ENCODE data around the gene HIGD1B. TPM values are rescaled to one million over a fixed set of nuclear protein-coding genes. Genes with fewer than 3 reads are reported as not detected.

HIGD1B gene
- total and polyA plus RNA-seq, 4 donors = 3.0 to 25.4 (median 18.0) TPM

DNA sequence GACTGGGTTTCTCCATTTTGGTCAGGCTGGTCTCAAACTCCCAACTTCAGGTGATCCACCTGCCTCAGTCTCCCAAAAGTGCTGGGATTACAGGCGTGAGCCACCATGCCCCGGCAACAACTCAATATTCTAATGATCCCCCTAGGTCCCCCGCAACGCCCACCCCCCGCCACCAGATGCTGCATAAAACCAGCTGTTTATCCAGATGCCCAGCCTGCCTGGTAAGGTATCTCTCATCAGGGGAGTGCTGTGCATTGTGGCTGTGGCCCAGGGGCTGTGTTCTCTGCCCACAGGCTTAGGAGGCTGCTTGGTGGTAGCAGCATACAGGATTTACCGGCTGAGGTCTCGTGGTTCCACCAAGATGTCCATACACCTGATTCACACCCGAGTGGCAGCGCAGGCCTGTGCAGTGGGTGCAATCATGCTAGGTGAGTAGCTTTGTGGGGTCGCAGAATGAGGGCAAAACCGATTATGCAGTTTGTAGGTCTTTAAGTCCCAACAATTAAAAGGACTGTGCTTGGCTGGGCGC lies 1.3 kb downstream of the HIGD1B start:
- DNase-seq (no peak), ATAC-seq (ENCODE audit: insufficient read depth, low FRiP score) (no peak)
- Histone ChIP-seq H3K27ac (ENCODE audit: low read depth in 1 of 2, low read length in 1 of 2) (peak overlapping the region in 1 of 2 donors; percentile 1), H3K4me1 (ENCODE audit: control insufficient read depth in 5 of 5, insufficient read depth in 5 of 5, low read length in 5 of 5) (peaks cover 0 to 8% (median 5%) of the 10 kb centered on the region in 5 donors), H3K9ac (ENCODE audit: insufficient read depth in 1 of 2, low read length in 2 of 2) (no peak overlapping the region), H3K9me3 (ENCODE audit: control insufficient read depth in 4 of 4, insufficient read depth in 3 of 4, low read length in 3 of 4) (no peaks in the 10 kb centered on the region), H3K36me3 (ENCODE audit: control insufficient read depth in 4 of 4, insufficient read depth in 4 of 4, low read length in 4 of 4) (peaks cover 17 to 32% (median 23%) of the 10 kb centered on the region in 4 donors), H3K27me3 (ENCODE audit: control insufficient read depth in 3 of 3, insufficient read depth in 3 of 3, low read length in 2 of 3) (no peaks in the 10 kb centered on the region), H3K4me3 (no peak overlapping the region)
- TF ChIP-seq, protein P1, sequence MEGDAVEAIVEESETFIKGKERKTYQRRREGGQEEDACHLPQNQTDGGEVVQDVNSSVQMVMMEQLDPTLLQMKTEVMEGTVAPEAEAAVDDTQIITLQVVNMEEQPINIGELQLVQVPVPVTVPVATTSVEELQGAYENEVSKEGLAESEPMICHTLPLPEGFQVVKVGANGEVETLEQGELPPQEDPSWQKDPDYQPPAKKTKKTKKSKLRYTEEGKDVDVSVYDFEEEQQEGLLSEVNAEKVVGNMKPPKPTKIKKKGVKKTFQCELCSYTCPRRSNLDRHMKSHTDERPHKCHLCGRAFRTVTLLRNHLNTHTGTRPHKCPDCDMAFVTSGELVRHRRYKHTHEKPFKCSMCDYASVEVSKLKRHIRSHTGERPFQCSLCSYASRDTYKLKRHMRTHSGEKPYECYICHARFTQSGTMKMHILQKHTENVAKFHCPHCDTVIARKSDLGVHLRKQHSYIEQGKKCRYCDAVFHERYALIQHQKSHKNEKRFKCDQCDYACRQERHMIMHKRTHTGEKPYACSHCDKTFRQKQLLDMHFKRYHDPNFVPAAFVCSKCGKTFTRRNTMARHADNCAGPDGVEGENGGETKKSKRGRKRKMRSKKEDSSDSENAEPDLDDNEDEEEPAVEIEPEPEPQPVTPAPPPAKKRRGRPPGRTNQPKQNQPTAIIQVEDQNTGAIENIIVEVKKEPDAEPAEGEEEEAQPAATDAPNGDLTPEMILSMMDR (IDR thresholded peaks at IDR 0.05; ENCODE audit: control extremely low read depth, extremely low read depth) = no peak
- WGBS, 2 donors = 90 to 94% methylated on average over 12 of the region's 12 CpGs

GRCh38 chr17:44850025-44850424 lies 2.3 kb downstream of the HIGD1B start:
- DNase-seq (no peak), ATAC-seq (ENCODE audit: insufficient read depth, low FRiP score) (no peak)
- Histone ChIP-seq H3K27me3 (ENCODE audit: control insufficient read depth in 3 of 3, insufficient read depth in 3 of 3, low read length in 2 of 3) (no peaks in the 10 kb centered on the region), H3K36me3 (ENCODE audit: control insufficient read depth in 4 of 4, insufficient read depth in 4 of 4, low read length in 4 of 4) (peaks cover 27 to 42% (median 30%) of the 10 kb centered on the region in 4 donors), H3K9me3 (ENCODE audit: control insufficient read depth in 4 of 4, insufficient read depth in 3 of 4, low read length in 3 of 4) (no peaks in the 10 kb centered on the region), H3K9ac (ENCODE audit: insufficient read depth in 1 of 2, low read length in 2 of 2) (no peak overlapping the region), H3K4me1 (ENCODE audit: control insufficient read depth in 5 of 5, insufficient read depth in 5 of 5, low read length in 5 of 5) (peaks cover 0 to 7% (median 0%) of the 10 kb centered on the region in 5 donors), H3K4me3 (no peak overlapping the region), H3K27ac (ENCODE audit: low read depth in 1 of 2, low read length in 1 of 2) (peak overlapping the region in 1 of 2 donors; percentile 26)
- TF ChIP-seq, protein P1 (IDR thresholded peaks at IDR 0.05; ENCODE audit: control extremely low read depth, extremely low read depth) = no peak
- 74 to 93% methylated on average over 7 of the region's 7 CpGs for WGBS, 2 donors

- peaks cover 0 to 7% (median 0%) of the 10 kb centered on the region in 5 donors for H3K4me1 ChIP-seq (ENCODE audit: control insufficient read depth in 5 of 5, insufficient read depth in 5 of 5, low read length in 5 of 5)
- peak overlapping the region in 1 of 2 donors; percentile 26 for H3K27ac ChIP-seq (ENCODE audit: low read depth in 1 of 2, low read length in 1 of 2)
- H3K27me3 ChIP-seq (ENCODE audit: control insufficient read depth in 3 of 3, insufficient read depth in 3 of 3, low read length in 2 of 3) = no peaks in the 10 kb centered on the region
- H3K9ac ChIP-seq (ENCODE audit: insufficient read depth in 1 of 2, low read length in 2 of 2) = no peak overlapping the region
- WGBS, 2 donors = 85 to 91% methylated on average over 5 of the region's 5 CpGs
- DNase-seq = peak in 2 of 3 donors; percentile 12 to 37
- H3K4me3 ChIP-seq = no peak overlapping the region
- no peak for ATAC-seq (ENCODE audit: insufficient read depth, low FRiP score)
- H3K9me3 ChIP-seq (ENCODE audit: control insufficient read depth in 4 of 4, insufficient read depth in 3 of 4, low read length in 3 of 4) = no peaks in the 10 kb centered on the region
- TF ChIP-seq, protein P1 (IDR thresholded peaks at IDR 0.05; ENCODE audit: control extremely low read depth, extremely low read depth) = no peak
- H3K36me3 ChIP-seq (ENCODE audit: control insufficient read depth in 4 of 4, insufficient read depth in 4 of 4, low read length in 4 of 4) = peaks cover 28 to 44% (median 31%) of the 10 kb centered on the region in 4 donors
Measured at GRCh38 chr17:44850612-44851011, 2.9 kb downstream of the HIGD1B start.

GRCh38 chr17:44854192-44854591 lies 6.5 kb downstream of the HIGD1B start:
- Histone ChIP-seq H3K4me1 (ENCODE audit: control insufficient read depth in 5 of 5, insufficient read depth in 5 of 5, low read length in 5 of 5) (no peaks in the 10 kb centered on the region), H3K27me3 (ENCODE audit: control insufficient read depth in 3 of 3, insufficient read depth in 3 of 3, low read length in 2 of 3) (no peaks in the 10 kb centered on the region), H3K27ac (ENCODE audit: low read depth in 1 of 2, low read length in 1 of 2) (no peak overlapping the region), H3K9me3 (ENCODE audit: control insufficient read depth in 4 of 4, insufficient read depth in 3 of 4, low read length in 3 of 4) (no peaks in the 10 kb centered on the region), H3K36me3 (ENCODE audit: control insufficient read depth in 4 of 4, insufficient read depth in 4 of 4, low read length in 4 of 4) (peaks cover 30 to 66% (median 48%) of the 10 kb centered on the region in 4 donors), H3K4me3 (no peak overlapping the region), H3K9ac (ENCODE audit: insufficient read depth in 1 of 2, low read length in 2 of 2) (no peak overlapping the region)
- 94 to 97% methylated on average over 5 of the region's 5 CpGs for WGBS, 2 donors
- ATAC-seq (ENCODE audit: insufficient read depth, low FRiP score) = no peak
- no peak for DNase-seq
- TF ChIP-seq, protein P1 (IDR thresholded peaks at IDR 0.05; ENCODE audit: control extremely low read depth, extremely low read depth) = no peak

Data from lung (tissue), 12 donors.